HFF-Myc (cell line): ENCODE measurements around the gene SDHB.

Experiments used
- DNase-seq: peaks from one replicate; pipeline ENCODE4 v3.0.0-alpha.2; 2011; ENCODE audit warnings: low read depth; ENCODE audit errors: extremely low read depth
- H3K4me3 ChIP-seq: replicated peaks from 2 replicates; pipeline ENCODE4 v1.5.1; 2011; ENCODE audit warnings: low read depth, mild to moderate bottlenecking, control low read depth, low read length
- TF ChIP-seq, protein P1 (sequence below): IDR thresholded peaks from 2 replicates; pipeline ENCODE4 v1.5.1; 2012; ENCODE audit warnings: mild to moderate bottlenecking, low read depth, low read length, control low read depth; ENCODE audit errors: missing control alignments

SDHB gene

DNA sequence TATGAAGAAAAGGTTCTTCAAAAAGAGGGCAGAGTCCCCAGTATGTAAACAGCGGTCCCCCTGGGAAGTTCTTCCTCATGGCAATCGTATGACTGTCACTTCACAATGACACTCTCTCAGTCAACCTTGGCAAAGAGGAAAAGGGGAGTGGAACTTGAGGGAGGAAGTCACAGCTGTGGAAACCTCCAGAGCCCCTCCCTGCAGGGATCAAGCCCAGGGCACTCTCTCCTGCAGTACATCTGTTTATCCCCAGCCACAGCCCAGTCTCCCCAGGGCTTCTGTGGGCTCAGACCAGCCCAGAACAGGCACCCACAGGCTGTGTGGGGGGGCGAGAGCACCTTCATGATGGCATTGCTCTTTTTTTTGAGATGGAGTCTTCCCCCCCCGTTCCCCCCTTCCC is 44.1 kb downstream of the SDHB start:
- H3K4me3 ChIP-seq = no peak overlapping the region
- no peak for DNase-seq

DNA sequence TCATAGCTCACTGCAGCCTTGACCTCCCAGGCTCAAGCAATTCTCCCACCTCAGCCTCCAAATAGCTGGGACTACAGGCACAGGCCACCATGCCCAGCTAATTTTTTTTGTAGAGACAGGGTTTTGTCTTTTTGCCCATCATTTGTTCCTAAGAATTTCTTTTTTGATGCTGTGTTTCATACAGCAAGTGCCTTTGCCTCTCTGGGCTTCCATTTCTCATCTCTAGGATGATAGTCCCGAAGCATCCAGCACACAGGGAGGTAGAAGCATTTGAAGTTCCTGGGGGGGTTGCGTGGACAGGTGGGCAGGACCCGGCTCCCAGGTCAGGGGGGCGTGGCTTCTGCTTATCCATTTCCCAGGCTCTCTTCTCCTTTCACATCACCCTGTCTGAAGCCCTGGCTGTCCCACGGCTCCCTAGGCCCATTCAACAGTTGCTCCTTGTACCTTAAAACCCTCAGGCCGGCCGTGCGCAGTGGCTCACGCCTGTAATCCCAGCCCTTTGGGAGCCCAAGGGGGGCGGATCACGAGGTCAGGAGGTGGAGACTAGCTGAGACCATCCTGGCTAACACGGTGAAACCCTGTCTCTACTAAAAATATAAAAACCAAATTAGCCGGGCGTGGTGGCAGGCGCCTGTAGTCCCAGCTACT is 45.5 kb downstream of the SDHB start:
- TF ChIP-seq, protein P1, sequence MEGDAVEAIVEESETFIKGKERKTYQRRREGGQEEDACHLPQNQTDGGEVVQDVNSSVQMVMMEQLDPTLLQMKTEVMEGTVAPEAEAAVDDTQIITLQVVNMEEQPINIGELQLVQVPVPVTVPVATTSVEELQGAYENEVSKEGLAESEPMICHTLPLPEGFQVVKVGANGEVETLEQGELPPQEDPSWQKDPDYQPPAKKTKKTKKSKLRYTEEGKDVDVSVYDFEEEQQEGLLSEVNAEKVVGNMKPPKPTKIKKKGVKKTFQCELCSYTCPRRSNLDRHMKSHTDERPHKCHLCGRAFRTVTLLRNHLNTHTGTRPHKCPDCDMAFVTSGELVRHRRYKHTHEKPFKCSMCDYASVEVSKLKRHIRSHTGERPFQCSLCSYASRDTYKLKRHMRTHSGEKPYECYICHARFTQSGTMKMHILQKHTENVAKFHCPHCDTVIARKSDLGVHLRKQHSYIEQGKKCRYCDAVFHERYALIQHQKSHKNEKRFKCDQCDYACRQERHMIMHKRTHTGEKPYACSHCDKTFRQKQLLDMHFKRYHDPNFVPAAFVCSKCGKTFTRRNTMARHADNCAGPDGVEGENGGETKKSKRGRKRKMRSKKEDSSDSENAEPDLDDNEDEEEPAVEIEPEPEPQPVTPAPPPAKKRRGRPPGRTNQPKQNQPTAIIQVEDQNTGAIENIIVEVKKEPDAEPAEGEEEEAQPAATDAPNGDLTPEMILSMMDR = no peak
- H3K4me3 ChIP-seq = no peak overlapping the region
- DNase-seq = no peak

More for the DNA sequence above, 44.1 kb downstream of the SDHB start:
- TF ChIP-seq, protein P1 = no peak

DNA sequence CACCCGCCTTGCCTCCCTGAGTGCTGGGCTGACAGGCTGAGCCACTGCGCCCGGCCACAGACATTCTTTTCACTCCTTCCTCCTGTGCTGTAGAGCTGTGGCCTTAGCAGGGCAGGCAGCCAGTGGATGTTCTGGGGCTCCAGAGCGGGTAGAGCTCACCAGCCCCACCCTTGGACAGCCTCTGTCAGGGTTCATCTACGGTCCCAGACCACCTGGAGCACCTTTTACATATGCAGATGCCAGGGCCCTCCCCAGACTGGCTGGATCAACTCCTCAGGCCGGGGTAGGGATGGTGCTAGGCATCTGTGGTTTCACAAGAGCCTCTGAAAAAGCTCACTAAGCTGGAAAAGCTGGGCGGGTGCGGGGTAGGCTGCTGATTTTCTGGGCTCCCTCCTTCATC is 46.7 kb downstream of the SDHB start:
- no peak overlapping the region for H3K4me3 ChIP-seq
- no peak for DNase-seq
- TF ChIP-seq, protein P1 = no peak

DNA sequence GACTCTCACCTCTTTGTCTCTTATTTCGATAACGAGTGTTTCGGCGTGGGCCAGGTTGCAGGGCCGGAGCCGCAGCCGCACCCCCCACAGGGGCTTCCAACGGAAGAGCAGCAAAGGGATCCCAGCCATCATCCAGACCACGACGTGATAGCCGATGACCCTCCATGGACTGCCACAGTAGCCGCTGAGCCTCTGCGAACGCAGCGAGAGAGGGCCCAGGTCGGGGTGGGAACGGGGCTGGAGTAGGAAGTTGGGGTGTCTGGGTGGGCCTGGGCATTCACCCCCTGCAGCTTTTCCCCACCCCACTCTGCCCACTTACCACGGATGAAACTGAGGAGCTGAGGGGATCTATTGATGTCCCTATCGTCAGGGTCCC is 48.5 kb downstream of the SDHB start:
- TF ChIP-seq, protein P1 = no peak
- no peak for DNase-seq
- no peak overlapping the region for H3K4me3 ChIP-seq

DNA sequence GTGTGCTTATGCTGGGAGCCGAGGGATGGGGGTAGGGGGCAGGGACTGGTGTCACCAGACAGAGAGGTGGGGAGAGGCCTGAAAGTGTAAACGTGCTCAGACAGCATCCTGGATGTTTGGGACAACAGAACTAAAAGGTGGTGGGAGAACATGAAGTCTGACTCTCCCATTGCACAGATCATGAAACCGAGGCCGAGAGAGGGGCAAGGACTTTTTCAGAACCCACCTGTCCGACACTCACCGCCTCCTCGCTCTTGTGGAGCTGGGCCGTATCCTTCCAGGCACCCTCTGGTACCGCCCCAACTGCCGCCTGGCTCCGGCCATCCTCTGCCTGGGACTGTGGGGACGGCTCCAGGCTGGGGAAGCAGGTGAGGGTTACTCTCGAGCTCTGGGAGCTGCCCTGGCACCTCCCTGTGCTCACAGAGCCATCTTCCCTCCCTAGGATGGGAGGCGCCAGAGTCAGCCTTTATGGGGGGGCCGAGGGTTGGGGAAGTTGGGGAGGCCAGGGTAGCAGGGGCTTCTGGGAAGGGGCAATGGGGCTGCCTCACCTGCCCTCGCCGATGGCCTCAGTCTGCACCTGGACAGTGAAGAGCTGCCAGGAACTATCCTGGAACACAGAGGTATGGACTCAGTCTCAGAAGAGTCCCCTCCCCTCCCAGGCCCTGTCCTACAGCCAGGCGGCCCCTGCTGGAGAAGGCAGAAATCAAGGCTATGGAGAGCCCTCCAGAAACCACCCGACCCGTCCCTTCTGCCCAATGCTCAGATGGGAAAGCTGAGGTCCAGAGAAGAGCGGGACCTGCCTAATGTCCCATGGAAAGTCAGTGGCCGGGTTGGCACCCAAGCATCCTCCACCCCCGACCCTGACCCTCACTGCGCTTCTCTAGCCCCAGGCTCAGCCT is 49.1 kb downstream of the SDHB start:
- no peak for DNase-seq
- no peak overlapping the region for H3K4me3 ChIP-seq
- TF ChIP-seq, protein P1 = no peak

DNA sequence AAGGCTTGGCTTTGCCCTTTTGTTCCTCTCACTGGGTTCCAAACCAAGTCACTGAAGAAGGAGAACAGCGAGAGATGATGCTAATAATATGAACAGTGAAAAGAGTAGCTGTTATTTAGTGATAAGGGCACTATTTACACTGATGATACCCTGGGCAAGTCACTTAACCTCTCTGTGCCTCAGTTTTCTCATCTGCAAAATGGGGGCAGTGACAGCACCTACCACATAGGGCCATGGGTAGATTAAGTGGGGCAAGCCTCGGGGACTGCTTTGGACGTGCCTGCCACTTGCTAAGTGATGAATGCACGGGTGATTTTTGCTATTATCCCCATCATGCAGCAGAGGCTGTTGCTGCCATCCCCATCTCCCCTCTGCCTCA is 51.3 kb downstream of the SDHB start:
- TF ChIP-seq, protein P1 = no peak
- no peak overlapping the region for H3K4me3 ChIP-seq
- no peak for DNase-seq
